H1 (cell line): ENCODE results near the gene WDR38. TPM values are rescaled to one million over a fixed set of nuclear protein-coding genes. Genes with fewer than 3 reads are reported as not detected.

Source experiments
- CTCF ChIA-PET: fragments of 300-600 bp; sonication (Branson Sonifier 250); formaldehyde crosslinking; loops from one replicate; lab custom pipeline; 2021; ENCODE audit not compliant: partially characterized antibody; lab: Charles Lee
- POLR2A ChIA-PET: fragments of 300-600 bp; sonication (Branson Sonifier 250); formaldehyde crosslinking; loops from one replicate; lab custom pipeline; 2021; ENCODE audit warnings: inconsistent platforms; ENCODE audit not compliant: partially characterized antibody; lab: Charles Lee
- DNase-seq, 2 experiments: peaks; one replicate each; pipeline versions ENCODE4 v3.0.0 to v3.0.0-alpha.2; 2010 to 2022; ENCODE audit warnings: low spot score in 2 of 2, low read depth in 1 of 2, mixed read lengths in 1 of 2
- FAIRE-seq: peaks from 2 replicates; lab custom pipeline; 2011; peaks lifted over from hg19 to GRCh38; lab: Jason Lieb, UNC
- H2AFZ ChIP-seq: 2 replicates; pipeline ENCODE4 v1.8.1; 2012; ENCODE audit warnings: low read length, inconsistent platforms
- H2AK5ac ChIP-seq: 2 replicates; pipeline ENCODE4 v1.6.1; 2013; ENCODE audit warnings: low read depth, low read length
- H2BK120ac ChIP-seq: replicated peaks from 2 replicates; pipeline ENCODE3; 2013; ENCODE audit warnings: low read depth, low read length, inconsistent platforms
- H2BK12ac ChIP-seq: 2 replicates; pipeline ENCODE4 v1.6.1; 2013; ENCODE audit warnings: low read depth, low read length
- H2BK15ac ChIP-seq: 2 replicates; pipeline ENCODE4 v1.6.1; 2013; ENCODE audit warnings: low read length
- H2BK20ac ChIP-seq: 2 replicates; pipeline ENCODE4 v1.6.1; 2013; ENCODE audit warnings: low read length
- H2BK5ac ChIP-seq: 2 replicates; pipeline ENCODE4 v1.6.1; 2013; ENCODE audit warnings: low read depth, low read length
- H3K14ac ChIP-seq: 2 replicates; pipeline ENCODE4 v1.6.1; 2013; ENCODE audit warnings: inconsistent platforms; ENCODE audit not compliant: insufficient read length
- H3K18ac ChIP-seq: 2 replicates; pipeline ENCODE4 v1.6.1; 2013; ENCODE audit warnings: low read length; ENCODE audit errors: extremely low read depth
- H3K23ac ChIP-seq: 2 replicates; pipeline ENCODE4 v1.6.1; 2013; ENCODE audit warnings: inconsistent platforms; ENCODE audit not compliant: insufficient read length
- H3K23me2 ChIP-seq: 2 replicates; pipeline ENCODE4 v1.6.1; 2013; ENCODE audit warnings: low read depth, low read length
- H3K27ac ChIP-seq: 2 replicates; pipeline ENCODE4 v1.6.1; 2011; ENCODE audit warnings: low read depth, low read length, inconsistent platforms
- H3K27me3 ChIP-seq, 4 experiments: replicated peaks in 1 of 4; 1 replicate in 1 of 4; 2 replicates in 3 of 4; pipeline versions ENCODE4 v1.6.1 to v1.8.1; 2011 to 2013; ENCODE audit warnings: low read length in 3 of 4, mild to moderate bottlenecking in 3 of 4, inconsistent platforms in 2 of 4, mixed read lengths in 2 of 4, moderate library complexity in 1 of 4; ENCODE audit not compliant: control insufficient read depth in 3 of 4, insufficient read depth in 3 of 4; ENCODE audit errors: extremely low read depth in 1 of 4
- H3K36me3 ChIP-seq, 4 experiments: 2 replicates each; pipeline versions ENCODE4 v1.6.1 to v1.8.1; 2011 to 2013; ENCODE audit warnings: mild to moderate bottlenecking in 4 of 4, low read length in 3 of 4, moderate library complexity in 2 of 4, control low read depth in 1 of 4, inconsistent platforms in 1 of 4; ENCODE audit not compliant: insufficient read depth in 4 of 4, control insufficient read depth in 2 of 4
- H3K4ac ChIP-seq: replicated peaks from 2 replicates; pipeline ENCODE3; 2013; ENCODE audit warnings: low read length, low read depth, mixed read lengths, inconsistent platforms; ENCODE audit not compliant: insufficient read length
- H3K4me1 ChIP-seq, 4 experiments: replicated peaks in 1 of 4; 1 replicate in 1 of 4; 2 replicates in 3 of 4; pipeline versions ENCODE4 v1.6.1 to v1.8.1; 2011 to 2013; ENCODE audit warnings: low read length in 3 of 4, inconsistent platforms in 2 of 4, mixed read lengths in 1 of 4; ENCODE audit not compliant: insufficient read depth in 4 of 4, control insufficient read depth in 3 of 4
- H3K4me2 ChIP-seq, 2 experiments: 2 replicates each; pipeline versions ENCODE4 v1.6.1 to v1.8.1; 2011 to 2013; ENCODE audit warnings: low read depth in 2 of 2, low read length in 2 of 2, control low read depth in 1 of 2, inconsistent platforms in 1 of 2, mild to moderate bottlenecking in 1 of 2; ENCODE audit not compliant: insufficient read depth in 1 of 2
- H3K4me3 ChIP-seq, 4 experiments: fragments of 200-600, 300-600 bp in 1 of 4; sonication (generic), shearing (Covaris generic), sonication (Bioruptor Twin) in 1 of 4; 2 replicates each; pipeline versions ENCODE4 v1.5.1 to v1.8.1; 2011 to 2016; ENCODE audit warnings: low read length in 4 of 4, low read depth in 3 of 4, control low read depth in 2 of 4, inconsistent platforms in 2 of 4, mild to moderate bottlenecking in 2 of 4, mixed read lengths in 1 of 4, moderate library complexity in 1 of 4; ENCODE audit not compliant: insufficient read depth in 2 of 4; ENCODE audit errors: extremely low read depth in 1 of 4
- H3K56ac ChIP-seq: replicated peaks from 2 replicates; pipeline ENCODE3; 2013; ENCODE audit warnings: low read depth, mild to moderate bottlenecking, mixed read lengths, low read length, inconsistent platforms; ENCODE audit not compliant: insufficient read length
- H3K79me1 ChIP-seq: 2 replicates; pipeline ENCODE4 v1.6.1; 2013; ENCODE audit warnings: low read depth, low read length, control low read depth
- H3K79me2 ChIP-seq, 2 experiments: 2 replicates each; pipeline versions ENCODE4 v1.6.1 to v1.8.1; 2012 to 2013; ENCODE audit warnings: low read length in 2 of 2, mild to moderate bottlenecking in 2 of 2, inconsistent platforms in 1 of 2; ENCODE audit not compliant: insufficient read depth in 2 of 2, control insufficient read depth in 1 of 2
- H3K9ac ChIP-seq, 4 experiments: replicated peaks in 1 of 4; 1 replicate in 1 of 4; 2 replicates in 3 of 4; pipeline versions ENCODE4 v1.6.1 to v1.8.1; 2011 to 2013; ENCODE audit warnings: low read depth in 3 of 4, low read length in 3 of 4, control low read depth in 2 of 4, mild to moderate bottlenecking in 2 of 4, moderate library complexity in 2 of 4, inconsistent platforms in 1 of 4; ENCODE audit errors: extremely low read depth in 1 of 4
- H3K9me3 ChIP-seq, 2 experiments: 2 replicates each; pipeline versions ENCODE4 v1.6.1 to v1.8.1; 2012 to 2013; ENCODE audit warnings: mild to moderate bottlenecking in 2 of 2, moderate library complexity in 2 of 2, control low read depth in 1 of 2, inconsistent platforms in 1 of 2, low read depth in 1 of 2, low read length in 1 of 2, mixed read lengths in 1 of 2; ENCODE audit not compliant: insufficient read depth in 2 of 2
- H4K20me1 ChIP-seq, 2 experiments: replicated peaks in 1 of 2; 2 replicates each; pipeline versions ENCODE3 to v1.8.1; 2011 to 2013; ENCODE audit warnings: inconsistent platforms in 2 of 2, low read length in 2 of 2, mild to moderate bottlenecking in 1 of 2; ENCODE audit not compliant: insufficient read depth in 2 of 2, control insufficient read depth in 1 of 2
- H4K5ac ChIP-seq: 2 replicates; pipeline ENCODE4 v1.6.1; 2013; ENCODE audit warnings: low read length, low read depth, mixed read lengths, inconsistent platforms; ENCODE audit not compliant: insufficient read length
- H4K8ac ChIP-seq: 2 replicates; pipeline ENCODE4 v1.8.0; 2013; ENCODE audit warnings: mild to moderate bottlenecking, moderate library complexity, low read length, inconsistent platforms; ENCODE audit not compliant: insufficient read depth; ENCODE audit errors: extremely low read depth
- H4K91ac ChIP-seq: replicated peaks from 2 replicates; pipeline ENCODE3; 2013; ENCODE audit warnings: low read length, mixed read lengths, inconsistent platforms; ENCODE audit not compliant: insufficient read length
- ATF3 ChIP-seq: IDR thresholded peaks from 2 replicates; pipeline ENCODE4 v1.6.1; 2011; ENCODE audit warnings: low read depth, mild to moderate bottlenecking, low read length; ENCODE audit not compliant: insufficient read depth
- CREB1 ChIP-seq: IDR thresholded peaks from 2 replicates; pipeline ENCODE4 v1.6.1; 2012; ENCODE audit warnings: inconsistent platforms
- EP300 ChIP-seq, 2 experiments: IDR thresholded peaks; 1 replicate in 1 of 2; 2 replicates in 1 of 2; pipeline ENCODE4 v1.6.1; 2011 to 2012; ENCODE audit warnings: low read depth in 2 of 2, low read length in 2 of 2, mild to moderate bottlenecking in 2 of 2, borderline replicate concordance in 1 of 2, inconsistent platforms in 1 of 2, moderate library complexity in 1 of 2
- JUND ChIP-seq: IDR thresholded peaks from 2 replicates; pipeline ENCODE4 v1.6.1; 2011; ENCODE audit warnings: mild to moderate bottlenecking, improper control_type of control experiment, low read length
- RXRA ChIP-seq: IDR thresholded peaks from 2 replicates; pipeline ENCODE4 v1.6.1; 2011; ENCODE audit warnings: low read depth, mild to moderate bottlenecking, low read length, moderate library complexity; ENCODE audit not compliant: insufficient read depth
- SAP30 ChIP-seq: fragments of 300-600 bp; sonication (generic); IDR thresholded peaks from 2 replicates; pipeline ENCODE4 v1.7.1; 2012; ENCODE audit warnings: low read length, moderate library complexity, mild to moderate bottlenecking, inconsistent platforms; ENCODE audit not compliant: insufficient read depth, insufficient replicate concordance
- SIX5 ChIP-seq: IDR thresholded peaks from 2 replicates; pipeline ENCODE4 v1.6.1; 2011; ENCODE audit warnings: mild to moderate bottlenecking, low read depth, low read length
- TCF12 ChIP-seq: IDR thresholded peaks from 2 replicates; pipeline ENCODE4 v1.6.1; 2011; ENCODE audit warnings: low read depth, mild to moderate bottlenecking, low read length
- USF2 ChIP-seq: IDR thresholded peaks from 2 replicates; pipeline ENCODE4 v1.6.1; 2011; ENCODE audit warnings: low read length, improper control_type of control experiment
- WGBS, 2 experiments: shearing (Covaris generic) in 1 of 2; methylation state at CpG; one replicate each; pipeline versions ENCODE4 v1.1.6 to v1.1.7; 2013 to 2015; ENCODE audit warnings: low lambda C conversion rate in 2 of 2, mixed read lengths in 2 of 2, inconsistent platforms in 1 of 2, low coverage in 1 of 2, missing lambda C conversion rate in 1 of 2; ENCODE audit not compliant: insufficient replicate concordance in 2 of 2, insufficient coverage in 1 of 2, insufficient read length in 1 of 2; ENCODE audit errors: extremely low coverage in 1 of 2, missing lambda C conversion rate in 1 of 2; 5-methylcytosine and 5-hydroxymethylcytosine counted together
- polyA plus RNA-seq, 7 experiments: library from polyadenylated mRNA; depleted of rRNA in 3 of 7; stranded (reverse) in 5 of 7; unstranded in 2 of 7; fragments of >200 nt in 5 of 7; fragments of 200-250 nt in 2 of 7; gene quantifications; 1 replicate in 5 of 7; 2 replicates in 1 of 7; 4 replicates in 1 of 7; pipeline versions ENCODE4 v1.2.1 to v1.2.3, GENCODE V29; 2011 to 2013; ENCODE audit warnings: missing spikeins in 2 of 7, mixed read lengths in 2 of 7
- total RNA-seq: library from RNA; stranded (reverse); fragmentation: NEBNext Ultra II Directional; extraction: Animal tissue kit (Norgen Biotek cat#: 25700); gene quantifications from 2 replicates; pipeline ENCODE4 v1.2.1, GENCODE V29; 2021

Gene WDR38
- total and polyA plus RNA-seq, 2 of the 8 experiments (the other 6 are each of a cell fraction or from before 2014, with no cell fraction given), result not detected

GRCh38 chr9:124849801-124850200 is 3.5 kb upstream of the WDR38 start:
- Histone ChIP-seq H3K79me2 (no peaks in the 10 kb centered on the region), H3K23ac (no peak overlapping the region), H3K4me3 (no peak overlapping the region), H2BK120ac (no peak overlapping the region), H2BK20ac (no peak overlapping the region), H3K23me2 (no peaks in the 10 kb centered on the region; the same call in 1 of the 2 replicates), H3K27me3 (no peaks in the 10 kb centered on the region), H3K14ac (no peak overlapping the region), H4K91ac (no peak overlapping the region), H3K18ac (no peak overlapping the region), H3K36me3 (no peaks in the 10 kb centered on the region), H4K5ac (no peak overlapping the region), H3K4me1 (0 out of 7 replicates have a peak, but pooled peaks cover 0 to 3% (median under 1%) of the 10 kb centered on the region in 4 experiments), H2BK15ac (no peak overlapping the region), H3K56ac (no peak overlapping the region), H2AFZ (no peak overlapping the region), H3K4ac (no peak overlapping the region), H3K79me1 (no peaks in the 10 kb centered on the region), H3K4me2 (no peak overlapping the region), H4K20me1 (no peaks in the 10 kb centered on the region), H3K9me3 (no peaks in the 10 kb centered on the region), H3K27ac (no peak overlapping the region), H3K9ac (no peak overlapping the region), H2AK5ac (no peak overlapping the region), H4K8ac (no peak overlapping the region), H2BK12ac (no peak overlapping the region), H2BK5ac (no peak overlapping the region)
- WGBS, 2 experiments, result 97% methylated on average over 10 of the region's 10 CpGs; no CpG with 5 or more reads in 1 of the 2 experiments
- ChIA-PET CTCF (interaction anchor here (0.6 to 65.2 kb wide), 6 partner anchors 0 to 138 kb away, joined by 3 to 1529 read pairs (median 652); partner anchors contain the start of genes ARPC5L, NR6A1, OLFML2A and RPL35), POLR2A (interaction anchor here (0.8 to 16.1 kb wide), 4 partner anchors 9 to 75 kb away, joined by 3 to 396 read pairs (median 22); partner anchors contain the start of genes ARPC5L, NR6A1, OLFML2A and RPL35)
- DNase-seq, result no peak
- TF ChIP-seq RXRA, result no peak
- no peak for TF ChIP-seq SAP30
- no peak for TF ChIP-seq USF2
- no peak for TF ChIP-seq TCF12
- TF ChIP-seq ATF3, result no peak
- TF ChIP-seq CREB1, result no peak
- no peak for TF ChIP-seq JUND
- no peak for TF ChIP-seq SIX5
- no peak for TF ChIP-seq EP300 (IDR thresholded peaks at IDR 0.05; ENCODE audit: borderline replicate concordance in 1 of 2, low read depth in 2 of 2, low read length in 2 of 2)
- no peak for FAIRE-seq
